ENCODE results near the gene TSKU. TPM values are rescaled to one million over a fixed set of nuclear protein-coding genes. Genes with fewer than 3 reads are reported as not detected.
"Not testable (repeated sequence)": the region's sequence is repeated elsewhere in the genome, so short reads cannot be mapped to it uniquely, and the experiment has no call there.

TSKU gene
- total RNA-seq, 1 donor from 2014 or later: 121 TPM

GRCh38 chr11:76811259-76811658 is 28.1 kb downstream of the TSKU start:
- H3K27ac ChIP-seq: no peak overlapping the region
- H3K36me3 ChIP-seq: no peaks in the 10 kb centered on the region
- intact Hi-C loops (cut with DNase I): no loop called here
- no peak overlapping the region for H3K4me3 ChIP-seq
- TF ChIP-seq, protein P1, sequence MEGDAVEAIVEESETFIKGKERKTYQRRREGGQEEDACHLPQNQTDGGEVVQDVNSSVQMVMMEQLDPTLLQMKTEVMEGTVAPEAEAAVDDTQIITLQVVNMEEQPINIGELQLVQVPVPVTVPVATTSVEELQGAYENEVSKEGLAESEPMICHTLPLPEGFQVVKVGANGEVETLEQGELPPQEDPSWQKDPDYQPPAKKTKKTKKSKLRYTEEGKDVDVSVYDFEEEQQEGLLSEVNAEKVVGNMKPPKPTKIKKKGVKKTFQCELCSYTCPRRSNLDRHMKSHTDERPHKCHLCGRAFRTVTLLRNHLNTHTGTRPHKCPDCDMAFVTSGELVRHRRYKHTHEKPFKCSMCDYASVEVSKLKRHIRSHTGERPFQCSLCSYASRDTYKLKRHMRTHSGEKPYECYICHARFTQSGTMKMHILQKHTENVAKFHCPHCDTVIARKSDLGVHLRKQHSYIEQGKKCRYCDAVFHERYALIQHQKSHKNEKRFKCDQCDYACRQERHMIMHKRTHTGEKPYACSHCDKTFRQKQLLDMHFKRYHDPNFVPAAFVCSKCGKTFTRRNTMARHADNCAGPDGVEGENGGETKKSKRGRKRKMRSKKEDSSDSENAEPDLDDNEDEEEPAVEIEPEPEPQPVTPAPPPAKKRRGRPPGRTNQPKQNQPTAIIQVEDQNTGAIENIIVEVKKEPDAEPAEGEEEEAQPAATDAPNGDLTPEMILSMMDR (IDR thresholded peaks at IDR 0.05): no peak
- H3K27me3 ChIP-seq: no peaks in the 10 kb centered on the region
- H3K4me1 ChIP-seq: peaks cover 0 to 8% of the 10 kb centered on the region in 2 donors
- H3K9me3 ChIP-seq: peaks cover 0 to 6% of the 10 kb centered on the region in 2 donors
- DNase-seq (ENCODE audit: low spot score in 2 of 2): no peak

DNA sequence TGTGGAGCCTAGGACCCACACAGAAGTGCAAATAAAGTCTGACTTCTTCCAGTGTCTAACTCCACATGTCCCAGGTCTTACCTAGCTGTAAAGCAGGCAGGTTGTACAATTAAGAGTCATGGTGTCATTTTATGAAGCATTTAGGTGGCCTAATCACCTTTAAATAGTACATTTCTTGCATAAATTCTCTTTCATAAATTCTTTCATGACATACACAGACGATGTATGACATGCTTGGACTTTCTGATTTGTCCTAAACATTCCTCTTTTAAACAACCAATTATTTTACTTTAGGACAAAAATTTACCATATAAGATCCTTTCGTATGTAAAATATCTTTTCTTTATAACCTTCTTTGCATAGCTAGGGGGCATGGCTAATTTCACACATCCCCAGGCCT is 31.3 kb downstream of the TSKU start:
- H3K27ac ChIP-seq: no peak overlapping the region
- no peaks in the 10 kb centered on the region for H3K4me1 ChIP-seq
- TF ChIP-seq, protein P1 (IDR thresholded peaks at IDR 0.05): no peak
- H3K36me3 ChIP-seq: no peaks in the 10 kb centered on the region
- DNase-seq (ENCODE audit: low spot score in 2 of 2): no peak
- intact Hi-C loops (cut with DNase I): no loop called here
- peaks cover 0 to 6% of the 10 kb centered on the region in 2 donors for H3K9me3 ChIP-seq
- no peak overlapping the region for H3K4me3 ChIP-seq
- H3K27me3 ChIP-seq: no peaks in the 10 kb centered on the region

GRCh38 chr11:76815678-76816077 is 32.5 kb downstream of the TSKU start:
- H3K4me3 ChIP-seq; DNase-seq (ENCODE audit: low spot score in 2 of 2); H3K36me3 ChIP-seq; H3K4me1 ChIP-seq; H3K27me3 ChIP-seq; H3K27ac ChIP-seq; intact Hi-C loops (cut with DNase I); H3K9me3 ChIP-seq: not testable (repeated sequence)

- Histone ChIP-seq H3K36me3 (no peaks in the 10 kb centered on the region), H3K4me1 (no peaks in the 10 kb centered on the region), H3K27ac (no peak overlapping the region), H3K9me3 (peaks cover 0 to 6% of the 10 kb centered on the region in 2 donors), H3K27me3 (no peaks in the 10 kb centered on the region), H3K4me3 (no peak overlapping the region)
- TF ChIP-seq, protein P1 (IDR thresholded peaks at IDR 0.05): no peak
- no peak for DNase-seq (ENCODE audit: low spot score in 2 of 2)
- intact Hi-C loops (cut with DNase I): no loop called here
Measured at GRCh38 chr11:76820184-76820566, 37.0 kb downstream of the TSKU start.

- H3K4me1 ChIP-seq; H3K4me3 ChIP-seq; H3K27ac ChIP-seq; H3K36me3 ChIP-seq; intact Hi-C loops (cut with DNase I); H3K9me3 ChIP-seq; H3K27me3 ChIP-seq; DNase-seq (ENCODE audit: low spot score in 2 of 2): not testable (repeated sequence)
Measured at GRCh38 chr11:76821396-76821795, 38.2 kb downstream of the TSKU start.

DNA sequence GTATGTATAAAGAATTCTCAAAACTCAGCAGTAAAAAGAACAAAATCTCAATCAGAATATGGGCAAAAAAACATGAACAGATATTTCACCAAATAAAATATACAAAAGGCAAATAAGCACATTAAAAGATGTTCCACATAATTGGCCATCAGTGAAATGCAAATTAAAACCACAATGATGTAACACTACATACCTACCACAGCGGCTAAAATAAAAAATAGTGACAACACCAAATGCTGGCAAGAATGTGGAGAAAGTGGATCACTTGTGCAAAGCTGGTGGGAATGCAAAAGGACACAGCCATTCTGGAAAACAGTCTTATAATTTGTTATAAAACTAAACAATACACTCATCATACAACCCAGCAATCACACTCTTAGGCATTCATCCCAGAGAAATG is 39.2 kb downstream of the TSKU start:
- no peak overlapping the region for H3K4me3 ChIP-seq
- TF ChIP-seq, protein P1 (IDR thresholded peaks at IDR 0.05): no peak
- H3K27ac ChIP-seq: no peak overlapping the region
- no peaks in the 10 kb centered on the region for H3K27me3 ChIP-seq
- DNase-seq (ENCODE audit: low spot score in 2 of 2): no peak
- no peaks in the 10 kb centered on the region for H3K36me3 ChIP-seq
- H3K9me3 ChIP-seq: no peaks in the 10 kb centered on the region
- intact Hi-C loops (cut with DNase I): no loop called here
- no peaks in the 10 kb centered on the region for H3K4me1 ChIP-seq

DNA sequence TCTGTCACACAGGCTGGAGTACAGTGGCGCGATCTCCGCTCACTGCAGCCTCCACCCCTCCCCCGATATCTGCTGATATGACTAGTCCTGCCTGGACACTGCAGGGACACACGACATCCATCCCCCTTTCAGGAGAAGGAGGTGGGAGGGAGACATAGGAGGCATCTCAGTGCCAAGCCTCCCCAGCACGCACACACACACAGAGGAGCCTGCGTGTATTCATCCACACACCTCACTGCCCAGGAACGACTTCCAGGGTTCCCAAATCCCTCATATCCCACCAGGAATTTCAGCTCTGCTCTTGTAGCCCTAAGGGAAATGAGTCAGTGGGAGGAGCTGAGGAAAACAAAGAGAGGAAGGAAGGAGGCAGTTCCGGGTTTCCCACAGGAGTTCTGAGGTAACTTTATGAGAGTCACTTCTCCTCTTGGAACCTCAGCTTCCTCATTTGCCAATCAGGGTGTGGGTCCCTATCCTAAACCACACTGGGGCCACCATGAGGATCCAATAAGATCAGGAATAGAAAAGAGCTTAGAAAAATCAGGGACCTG is 40.4 kb downstream of the TSKU start:
- H3K27me3 ChIP-seq: no peaks in the 10 kb centered on the region
- no peak overlapping the region for H3K4me3 ChIP-seq
- H3K27ac ChIP-seq: no peak overlapping the region
- H3K4me1 ChIP-seq: no peaks in the 10 kb centered on the region
- intact Hi-C loops (cut with DNase I): no loop called here
- TF ChIP-seq, protein P1 (IDR thresholded peaks at IDR 0.05): no peak
- H3K9me3 ChIP-seq: no peaks in the 10 kb centered on the region
- DNase-seq (ENCODE audit: low spot score in 2 of 2): no peak
- H3K36me3 ChIP-seq: no peaks in the 10 kb centered on the region
